Astrocyte of the hippocampus (primary cell): ENCODE results near the gene AIFM3.
"Not testable (repeated sequence)": the region's sequence is repeated elsewhere in the genome, so short reads cannot be mapped to it uniquely, and the experiment has no call there.

Source experiments
- DNase-seq: peaks from one replicate; pipeline ENCODE4 v3.0.0; 2011; ENCODE audit warnings: low read depth, low spot score

The AIFM3 gene

GRCh38 chr22:21001601-21002325, 34.7 kb downstream of the AIFM3 start, which contains the start of gene THAP7:
THAP7 (minus strand) TSS chr22:21002118; CDS start chr22:21001911, 207 bp downstream.
- peak; percentile 98 for DNase-seq

- no peak for DNase-seq
These were observed 36.7 kb downstream of the AIFM3 start for GRCh38 chr22:21003782-21004181.

- DNase-seq, result not testable (repeated sequence)
These were observed 42.2 kb downstream of the AIFM3 start for GRCh38 chr22:21009208-21009607.

- DNase-seq, result peak; percentile 84
These were observed 42.8 kb downstream of the AIFM3 start for GRCh38 chr22:21009638-21010425.

- no peak for DNase-seq
These were observed 43.5 kb downstream of the AIFM3 start for GRCh38 chr22:21010426-21011113.

GRCh38 chr22:21012446-21013407, 45.7 kb downstream of the AIFM3 start:
- no peak for DNase-seq

- DNase-seq, result no peak
These were observed 46.7 kb downstream of the AIFM3 start for GRCh38 chr22:21013657-21014201.

- peak; percentile 97 for DNase-seq
These were observed 47.2 kb downstream of the AIFM3 start for GRCh38 chr22:21014202-21014725.

GRCh38 chr22:21014726-21015465, 47.8 kb downstream of the AIFM3 start, which contains the start of gene P2RX6:
P2RX6 (plus strand) TSS chr22:21015165; CDS start chr22:21015175, 10 bp downstream.
- DNase-seq, result peak; percentile 56

GRCh38 chr22:21015466-21016006, 48.5 kb downstream of the AIFM3 start:
- no peak for DNase-seq

GRCh38 chr22:21016644-21017420, 49.8 kb downstream of the AIFM3 start:
- no peak for DNase-seq

- DNase-seq, result no peak
These were observed 51.3 kb downstream of the AIFM3 start for GRCh38 chr22:21018314-21018713.

GRCh38 chr22:21020802-21021429, 53.9 kb downstream of the AIFM3 start:
- no peak for DNase-seq

- DNase-seq, result no peak
These were observed 55.5 kb downstream of the AIFM3 start for GRCh38 chr22:21022507-21022906.

GRCh38 chr22:21022955-21023614, 56.0 kb downstream of the AIFM3 start:
- DNase-seq, result no peak

GRCh38 chr22:21025266-21025665, 58.2 kb downstream of the AIFM3 start:
- no peak for DNase-seq
